ENCODE data around the gene CCDC160. TPM values are rescaled to one million over a fixed set of nuclear protein-coding genes. Genes with fewer than 3 reads are reported as not detected.
"Not testable (repeated sequence)": the region's sequence is repeated elsewhere in the genome, so short reads cannot be mapped to it uniquely, and the experiment has no call there.

The CCDC160 gene
- polyA plus RNA-seq, 1 donor (not counting 4 experiments of a cell fraction or from before 2014, with no cell fraction given), result not detected

- DNase-seq (ENCODE audit: low read depth, low spot score), result no peak
- no peak for FAIRE-seq
- Histone ChIP-seq H4K20me1 (ENCODE audit: control insufficient read depth, extremely low read depth, insufficient read depth, low read length) (no peaks in the 10 kb centered on the region), H3K4me3 (ENCODE audit: control insufficient read depth in 2 of 3, extremely low read depth in 1 of 3, insufficient read depth in 2 of 3, low read depth in 1 of 3, low read length in 3 of 3) (no peak overlapping the region), H3K27ac (ENCODE audit: control insufficient read depth, insufficient read depth, low read length) (no peak overlapping the region), H3K4me2 (ENCODE audit: control insufficient read depth, extremely low read depth, insufficient read depth, low read depth, low read length) (no peak overlapping the region), H2AFZ (ENCODE audit: control insufficient read depth, low read length) (no peak overlapping the region), H3K4me1 (ENCODE audit: control insufficient read depth, extremely low read depth, insufficient read depth, low read length) (no peaks in the 10 kb centered on the region), H3K79me2 (ENCODE audit: control insufficient read depth, insufficient read depth, low read length) (no peaks in the 10 kb centered on the region), H3K9me1 (ENCODE audit: control insufficient read depth, extremely low read depth, insufficient read depth, low read length) (no peaks in the 10 kb centered on the region), H3K9me3 (ENCODE audit: control insufficient read depth, low read depth, low read length) (no peaks in the 10 kb centered on the region), H3K27me3 (ENCODE audit: control insufficient read depth, extremely low read depth, insufficient read depth, low read length) (peaks cover 3% of the 10 kb centered on the region), H3K9ac (ENCODE audit: control insufficient read depth, extremely low read depth, insufficient read depth, low read length) (no peak overlapping the region), H3K36me3 (ENCODE audit: control insufficient read depth in 2 of 2, extremely low read depth in 1 of 2, insufficient read depth in 2 of 2, low read length in 2 of 2) (no peaks in the 10 kb centered on the region)
- TF ChIP-seq EZH2 (IDR thresholded peaks at IDR 0.05; ENCODE audit: low read length) (no peak), CTCF (optimal IDR thresholded peaks at IDR 0.05 in 1 of 3, IDR thresholded peaks at IDR 0.05 in 1 of 3, conservative IDR thresholded peaks at IDR 0.05 in 1 of 3; ENCODE audit: extremely low read depth in 1 of 3, insufficient read depth in 2 of 3, low read length in 3 of 3) (no peak)
- dilution Hi-C loops (cut with MboI; ENCODE audit: extremely low pct_ligation_motif_present, low sequenced_read_pairs), result no loop called here
Measured at GRCh38 chrX:134235236-134235635, 1.7 kb upstream of the CCDC160 start.

- H2AFZ ChIP-seq (ENCODE audit: control insufficient read depth, low read length); H3K4me3 ChIP-seq (ENCODE audit: control insufficient read depth in 2 of 3, extremely low read depth in 1 of 3, insufficient read depth in 2 of 3, low read depth in 1 of 3, low read length in 3 of 3); H3K36me3 ChIP-seq (ENCODE audit: control insufficient read depth in 2 of 2, extremely low read depth in 1 of 2, insufficient read depth in 2 of 2, low read length in 2 of 2); DNase-seq (ENCODE audit: low read depth, low spot score); H3K9ac ChIP-seq (ENCODE audit: control insufficient read depth, extremely low read depth, insufficient read depth, low read length); FAIRE-seq; H3K9me3 ChIP-seq (ENCODE audit: control insufficient read depth, low read depth, low read length); H3K27me3 ChIP-seq (ENCODE audit: control insufficient read depth, extremely low read depth, insufficient read depth, low read length); H4K20me1 ChIP-seq (ENCODE audit: control insufficient read depth, extremely low read depth, insufficient read depth, low read length); H3K4me1 ChIP-seq (ENCODE audit: control insufficient read depth, extremely low read depth, insufficient read depth, low read length); H3K4me2 ChIP-seq (ENCODE audit: control insufficient read depth, extremely low read depth, insufficient read depth, low read depth, low read length); H3K9me1 ChIP-seq (ENCODE audit: control insufficient read depth, extremely low read depth, insufficient read depth, low read length); H3K79me2 ChIP-seq (ENCODE audit: control insufficient read depth, insufficient read depth, low read length); H3K27ac ChIP-seq (ENCODE audit: control insufficient read depth, insufficient read depth, low read length); dilution Hi-C loops (cut with MboI; ENCODE audit: extremely low pct_ligation_motif_present, low sequenced_read_pairs): not testable (repeated sequence)
Measured at GRCh38 chrX:134238144-134238543, 1.2 kb downstream of the CCDC160 start.

GRCh38 chrX:134239016-134239415 lies 2.0 kb downstream of the CCDC160 start:
- FAIRE-seq (no peak), DNase-seq (ENCODE audit: low read depth, low spot score) (no peak)
- Histone ChIP-seq H3K79me2 (ENCODE audit: control insufficient read depth, insufficient read depth, low read length) (no peaks in the 10 kb centered on the region), H3K9me3 (ENCODE audit: control insufficient read depth, low read depth, low read length) (no peaks in the 10 kb centered on the region), H3K9me1 (ENCODE audit: control insufficient read depth, extremely low read depth, insufficient read depth, low read length) (no peaks in the 10 kb centered on the region), H3K36me3 (ENCODE audit: control insufficient read depth in 2 of 2, extremely low read depth in 1 of 2, insufficient read depth in 2 of 2, low read length in 2 of 2) (no peaks in the 10 kb centered on the region), H2AFZ (ENCODE audit: control insufficient read depth, low read length) (no peak overlapping the region), H3K27me3 (ENCODE audit: control insufficient read depth, extremely low read depth, insufficient read depth, low read length) (peaks cover 3% of the 10 kb centered on the region), H3K4me2 (ENCODE audit: control insufficient read depth, extremely low read depth, insufficient read depth, low read depth, low read length) (no peak overlapping the region), H3K4me1 (ENCODE audit: control insufficient read depth, extremely low read depth, insufficient read depth, low read length) (no peaks in the 10 kb centered on the region), H3K9ac (ENCODE audit: control insufficient read depth, extremely low read depth, insufficient read depth, low read length) (no peak overlapping the region), H4K20me1 (ENCODE audit: control insufficient read depth, extremely low read depth, insufficient read depth, low read length) (no peaks in the 10 kb centered on the region), H3K4me3 (ENCODE audit: control insufficient read depth in 2 of 3, extremely low read depth in 1 of 3, insufficient read depth in 2 of 3, low read depth in 1 of 3, low read length in 3 of 3) (no peak overlapping the region), H3K27ac (ENCODE audit: control insufficient read depth, insufficient read depth, low read length) (no peak overlapping the region)
- no peak for TF ChIP-seq CTCF (optimal IDR thresholded peaks at IDR 0.05 in 1 of 3, IDR thresholded peaks at IDR 0.05 in 1 of 3, conservative IDR thresholded peaks at IDR 0.05 in 1 of 3; ENCODE audit: extremely low read depth in 1 of 3, insufficient read depth in 2 of 3, low read length in 3 of 3)
- no peak for TF ChIP-seq EZH2 (IDR thresholded peaks at IDR 0.05; ENCODE audit: low read length)
- dilution Hi-C loops (cut with MboI; ENCODE audit: extremely low pct_ligation_motif_present, low sequenced_read_pairs), result no loop called here
